ENCODE data around the gene UXS1.

Gene UXS1

GRCh38 chr2:106070181-106070580, 123.9 kb downstream of the UXS1 start:
- no peak for DNase-seq

GRCh38 chr2:106068451-106068850, 125.7 kb downstream of the UXS1 start:
- DNase-seq = no peak

- no peak for DNase-seq
Observed at GRCh38 chr2:106065983-106066820, 127.9 kb downstream of the UXS1 start.

DNA sequence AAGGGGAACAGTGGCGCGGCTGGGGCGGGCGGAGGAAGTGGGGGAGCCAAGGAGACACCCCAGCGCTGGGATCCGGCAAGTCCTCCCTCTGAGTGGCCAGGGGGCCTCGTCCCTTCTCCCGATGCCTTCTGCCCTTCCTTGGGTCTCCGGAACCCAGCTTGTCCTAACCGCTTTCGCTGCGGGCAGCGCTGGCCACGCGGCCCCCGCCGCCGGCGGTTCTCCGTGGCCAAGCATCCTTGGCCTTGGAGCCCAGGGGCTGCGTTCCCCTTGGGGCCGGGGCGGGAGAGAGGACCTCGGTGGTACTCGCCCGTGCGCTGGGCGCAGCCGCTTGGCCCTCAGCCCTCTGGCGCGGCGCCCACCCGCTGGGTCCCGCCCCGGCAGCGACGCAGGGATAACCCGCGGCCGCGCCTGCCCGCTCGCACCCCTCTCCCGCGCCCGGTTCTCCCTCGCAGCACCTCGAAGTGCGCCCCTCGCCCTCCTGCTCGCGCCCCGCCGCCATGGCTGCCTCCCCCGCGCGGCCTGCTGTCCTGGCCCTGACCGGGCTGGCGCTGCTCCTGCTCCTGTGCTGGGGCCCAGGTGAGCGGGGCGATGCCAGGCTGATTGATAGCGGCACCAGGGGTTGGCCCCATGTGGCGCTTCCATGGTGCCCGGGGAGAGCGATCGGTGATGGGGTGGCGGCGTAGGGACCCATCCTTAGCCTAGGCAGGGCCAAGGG, 128.7 kb downstream of the UXS1 start:
- peak; percentile 44 for DNase-seq

DNA sequence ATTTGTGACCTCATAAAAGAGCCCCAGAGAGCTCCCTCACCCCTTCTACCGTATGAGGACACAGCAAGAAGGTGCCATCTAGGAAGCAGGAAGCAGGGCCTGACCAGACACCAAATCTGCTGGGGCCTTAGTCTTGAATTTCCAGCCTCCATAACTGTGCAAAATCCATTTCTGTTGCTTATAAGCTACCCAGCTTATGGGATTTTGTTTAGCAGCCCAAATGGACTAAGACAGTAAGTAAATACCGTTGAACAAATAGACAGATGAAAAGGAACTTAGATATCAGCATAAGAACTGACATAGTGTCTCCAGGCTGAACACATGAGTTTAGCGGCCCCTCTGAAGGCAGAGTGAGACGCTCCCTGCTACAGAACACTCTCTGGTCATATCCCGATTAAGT, 130.9 kb downstream of the UXS1 start:
- no peak for DNase-seq

GRCh38 chr2:106062627-106063026, 131.5 kb downstream of the UXS1 start:
- no peak for DNase-seq

DNA sequence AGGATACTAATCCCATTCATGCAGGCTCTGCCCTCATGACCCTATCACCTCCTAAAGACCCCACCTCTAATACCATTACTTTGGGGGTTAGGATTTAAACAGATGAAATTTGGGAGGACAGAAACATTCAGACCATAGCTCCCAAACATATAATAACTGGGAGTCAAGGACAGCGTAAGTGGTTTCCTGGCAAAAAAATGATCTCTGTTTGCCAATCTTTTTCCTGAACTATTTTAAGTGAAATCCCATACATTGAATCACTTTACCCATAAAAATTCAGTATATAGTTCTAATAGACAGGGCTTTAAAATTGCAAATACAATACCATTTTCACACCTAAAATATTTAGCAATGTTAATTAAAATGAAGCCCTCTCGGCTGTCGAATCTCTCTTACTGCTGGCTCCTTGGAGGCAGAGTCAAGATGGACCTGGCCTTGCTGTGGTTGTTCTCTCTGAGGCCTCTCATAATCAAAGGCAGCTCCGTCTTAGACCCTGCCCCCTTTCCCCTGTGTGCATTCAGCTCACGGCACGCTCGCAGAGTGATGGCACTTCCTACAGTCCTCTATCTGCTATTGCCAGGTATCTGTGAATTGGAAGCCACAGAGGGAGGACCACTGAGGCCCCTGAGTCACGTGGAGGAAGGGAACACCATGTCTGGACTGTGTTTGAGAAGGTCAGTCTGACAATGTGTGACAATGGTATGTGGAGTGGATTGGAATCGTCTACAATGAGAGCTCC, 132.3 kb downstream of the UXS1 start:
- no peak for DNase-seq

DNA sequence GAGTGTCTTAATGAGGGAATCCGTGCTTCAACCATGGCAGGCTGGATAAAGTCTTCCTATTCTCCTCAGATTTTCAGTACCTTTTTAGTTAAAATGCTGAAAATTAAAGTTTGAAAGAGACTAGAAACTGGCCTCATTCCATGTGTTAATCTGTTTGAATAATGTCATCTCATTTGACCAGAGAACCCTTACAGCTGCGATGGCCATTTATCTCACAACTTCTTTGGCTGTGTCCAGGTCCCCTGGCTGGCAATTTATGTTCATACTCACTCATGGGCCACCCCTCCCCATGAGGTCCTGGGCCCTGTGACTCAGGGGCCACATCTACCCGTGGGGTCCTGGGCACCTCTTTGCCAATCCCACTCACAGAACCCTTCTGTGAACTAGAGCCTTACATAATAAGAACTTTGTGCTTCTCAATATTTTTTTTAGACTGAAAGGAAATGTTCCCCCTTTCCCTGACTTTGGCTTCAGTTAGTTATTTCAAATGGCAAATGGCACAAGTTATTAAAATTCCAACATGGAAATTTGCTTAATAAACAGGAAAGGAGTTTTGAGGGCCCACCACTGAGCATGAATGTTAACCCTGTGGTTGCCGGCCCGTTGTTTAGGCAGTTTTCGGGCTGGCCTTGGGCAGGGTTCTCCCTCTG, 134.6 kb downstream of the UXS1 start:
- DNase-seq = no peak

- DNase-seq = no peak
Observed at GRCh38 chr2:106058469-106059137, 135.5 kb downstream of the UXS1 start.

- DNase-seq = peak; percentile 34
Observed at GRCh38 chr2:106057206-106057605, 136.9 kb downstream of the UXS1 start.

GRCh38 chr2:106054880-106055655, 139.0 kb downstream of the UXS1 start:
- no peak for DNase-seq

- DNase-seq = no peak
Observed at GRCh38 chr2:106054321-106054720, 139.8 kb downstream of the UXS1 start.

- DNase-seq = no peak
Observed at GRCh38 chr2:106053581-106053980, 140.5 kb downstream of the UXS1 start.

DNA sequence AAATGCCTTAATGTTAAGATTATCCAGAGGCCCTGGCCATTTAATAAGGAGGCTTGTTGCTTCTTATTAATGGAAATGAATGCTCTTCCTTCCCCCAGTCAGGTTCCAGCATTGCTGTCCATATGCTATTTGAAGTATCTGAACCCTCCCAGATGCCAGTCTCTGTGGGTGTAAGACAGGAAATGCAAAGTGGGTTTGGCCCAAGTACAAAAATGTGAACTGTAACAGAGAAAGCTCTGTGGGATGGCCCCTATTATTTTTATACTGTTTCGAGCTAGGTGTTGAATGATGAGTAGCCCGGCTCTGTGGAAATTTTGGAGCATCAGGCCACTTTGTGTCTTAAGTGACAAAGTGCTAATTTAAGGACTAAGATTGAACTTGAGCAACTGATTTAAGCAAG, 141.0 kb downstream of the UXS1 start:
- DNase-seq = no peak

DNA sequence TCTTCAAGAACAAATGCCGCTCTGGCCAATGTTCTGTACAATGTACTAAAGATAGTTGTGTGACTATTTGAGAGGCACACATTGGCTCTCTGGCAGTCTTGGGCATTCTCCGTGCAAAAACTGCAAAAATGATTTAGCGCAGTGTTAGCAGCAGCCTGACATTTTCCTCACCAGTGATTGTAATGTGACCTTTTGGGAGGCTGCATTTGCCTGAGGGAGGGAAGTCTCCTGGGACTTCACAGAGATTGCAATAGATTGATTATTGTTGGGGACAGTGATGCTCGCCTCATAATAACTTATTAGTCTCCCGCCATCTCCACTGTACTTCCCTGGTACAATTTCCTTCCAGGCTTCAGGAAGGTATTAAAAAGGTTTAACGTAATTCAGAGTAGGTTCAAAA, 149.2 kb downstream of the UXS1 start:
- DNase-seq = no peak

GRCh38 chr2:106044021-106044420, 150.1 kb downstream of the UXS1 start:
- DNase-seq = no peak
